ENCODE results near the gene FOXO3. TPM values are rescaled to one million over a fixed set of nuclear protein-coding genes. Genes with fewer than 3 reads are reported as not detected.

Gene FOXO3
- total RNA-seq, 4 donors from 2014 or later = 110 to 176 (median 139) TPM

DNA sequence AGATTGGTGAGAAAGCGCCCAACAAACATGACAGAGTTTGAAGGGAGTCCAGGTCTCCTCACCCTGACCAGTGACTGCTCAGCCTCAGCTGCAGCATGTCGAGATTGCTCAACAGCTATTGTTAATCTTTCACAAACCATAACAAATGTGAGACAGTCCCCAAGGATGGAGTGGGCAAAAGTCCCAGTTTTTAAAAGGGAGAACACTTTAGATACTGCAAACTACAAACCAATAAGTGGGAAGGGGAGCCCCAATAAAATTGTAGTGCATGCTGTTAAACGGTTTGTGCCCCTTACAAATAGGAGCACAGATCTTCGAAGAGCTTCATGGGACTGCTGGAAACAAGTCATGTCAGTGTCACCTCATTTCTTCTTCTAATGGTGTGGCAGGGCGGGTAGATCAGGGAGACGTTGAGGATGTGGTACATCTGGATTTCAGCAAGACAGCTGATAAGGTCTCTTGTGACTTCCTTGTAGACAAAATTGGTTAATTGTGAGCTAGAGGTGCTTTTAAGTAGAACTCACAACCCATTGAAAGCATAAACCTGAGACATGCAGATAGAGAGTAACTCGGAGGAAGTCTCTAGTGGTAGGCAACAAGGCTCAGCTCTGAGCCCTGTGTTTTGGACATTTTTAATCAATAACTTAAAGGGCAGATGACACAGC lies 153.5 kb downstream of the FOXO3 start:
- no peak for DNase-seq (ENCODE audit: low spot score in 2 of 2)
- H3K4me3 ChIP-seq (ENCODE audit: low read depth, poor library complexity, severe bottlenecking) = no peak overlapping the region
- WGBS, 2 donors = 40 to 62% methylated on average over 7 of the region's 7 CpGs

DNA sequence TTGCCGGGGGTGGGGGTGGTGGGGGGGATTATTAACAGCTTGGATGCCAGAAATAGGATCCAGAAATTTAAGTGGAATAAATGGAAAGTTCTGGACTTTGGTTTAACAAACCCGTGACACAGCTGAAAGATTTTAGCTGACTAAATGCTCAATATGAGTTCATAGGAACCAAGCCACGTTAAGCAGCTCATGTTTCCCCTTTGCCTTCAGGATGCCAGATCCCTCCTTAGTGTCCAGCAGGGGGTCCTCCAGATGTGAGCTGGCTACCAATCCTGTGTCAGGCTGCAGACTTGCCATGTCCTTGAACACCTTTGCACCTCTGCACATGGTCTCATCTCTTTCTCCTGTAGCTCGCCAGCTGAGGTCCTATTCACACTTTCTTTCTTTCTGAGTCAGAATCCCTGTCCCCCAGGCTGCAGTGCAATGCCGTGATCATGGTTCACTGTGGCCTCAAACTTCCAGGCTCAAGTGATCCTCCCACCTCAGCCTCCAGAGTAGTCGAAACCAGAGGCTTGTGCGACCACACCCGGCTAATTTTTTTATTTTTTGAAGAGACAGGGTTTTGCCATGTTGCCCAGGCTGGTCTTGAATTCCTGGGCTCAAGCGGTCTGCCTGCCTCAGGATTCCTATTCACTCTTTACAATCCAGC lies 154.2 kb downstream of the FOXO3 start:
- TF ChIP-seq, protein P1, sequence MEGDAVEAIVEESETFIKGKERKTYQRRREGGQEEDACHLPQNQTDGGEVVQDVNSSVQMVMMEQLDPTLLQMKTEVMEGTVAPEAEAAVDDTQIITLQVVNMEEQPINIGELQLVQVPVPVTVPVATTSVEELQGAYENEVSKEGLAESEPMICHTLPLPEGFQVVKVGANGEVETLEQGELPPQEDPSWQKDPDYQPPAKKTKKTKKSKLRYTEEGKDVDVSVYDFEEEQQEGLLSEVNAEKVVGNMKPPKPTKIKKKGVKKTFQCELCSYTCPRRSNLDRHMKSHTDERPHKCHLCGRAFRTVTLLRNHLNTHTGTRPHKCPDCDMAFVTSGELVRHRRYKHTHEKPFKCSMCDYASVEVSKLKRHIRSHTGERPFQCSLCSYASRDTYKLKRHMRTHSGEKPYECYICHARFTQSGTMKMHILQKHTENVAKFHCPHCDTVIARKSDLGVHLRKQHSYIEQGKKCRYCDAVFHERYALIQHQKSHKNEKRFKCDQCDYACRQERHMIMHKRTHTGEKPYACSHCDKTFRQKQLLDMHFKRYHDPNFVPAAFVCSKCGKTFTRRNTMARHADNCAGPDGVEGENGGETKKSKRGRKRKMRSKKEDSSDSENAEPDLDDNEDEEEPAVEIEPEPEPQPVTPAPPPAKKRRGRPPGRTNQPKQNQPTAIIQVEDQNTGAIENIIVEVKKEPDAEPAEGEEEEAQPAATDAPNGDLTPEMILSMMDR (IDR thresholded peaks at IDR 0.05) = no peak
- TF ChIP-seq POLR2A (IDR thresholded peaks at IDR 0.05) = no peak
- no peak overlapping the region for H3K4me3 ChIP-seq (ENCODE audit: low read depth, poor library complexity, severe bottlenecking)
- WGBS, 2 donors = 71 to 80% methylated on average over 9 of the region's 9 CpGs
- intact Hi-C loops (cut with DNase I; ENCODE audit: low total_unique reads) = no loop called here
- DNase-seq (ENCODE audit: low spot score in 2 of 2) = no peak

More for the DNA sequence above, 153.5 kb downstream of the FOXO3 start:
- intact Hi-C loops (cut with DNase I; ENCODE audit: low total_unique reads) = no loop called here
- TF ChIP-seq, protein P1 (IDR thresholded peaks at IDR 0.05) = no peak
- TF ChIP-seq POLR2A (IDR thresholded peaks at IDR 0.05) = no peak

DNA sequence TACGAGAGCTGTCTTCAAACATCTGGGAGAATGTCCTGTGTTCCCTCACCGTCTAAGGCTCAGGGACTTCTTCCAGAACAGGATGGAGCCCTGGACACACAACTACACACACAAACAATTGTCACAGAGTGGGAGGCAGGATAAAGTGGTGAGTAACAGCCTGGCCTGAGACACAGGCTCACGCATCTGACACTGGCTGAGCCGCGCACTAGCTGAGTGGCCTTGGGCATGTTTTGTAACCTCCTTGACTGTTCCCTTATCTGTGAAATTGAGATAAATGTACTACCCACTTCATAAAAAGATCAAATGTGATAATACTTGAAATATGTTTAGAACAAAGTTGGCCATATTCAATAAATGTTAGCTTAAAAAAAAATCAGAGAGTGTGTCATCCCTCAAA lies 155.1 kb downstream of the FOXO3 start:
- 76 to 91% methylated on average over 5 of the region's 5 CpGs for whole genome bisulfite sequencing, 2 donors
- intact Hi-C loops (cut with DNase I; ENCODE audit: low total_unique reads) = no loop called here
- DNase-seq (ENCODE audit: low spot score in 2 of 2) = no peak
- H3K4me3 ChIP-seq (ENCODE audit: low read depth, poor library complexity, severe bottlenecking) = no peak overlapping the region
- no peak for TF ChIP-seq POLR2A (IDR thresholded peaks at IDR 0.05)
- TF ChIP-seq, protein P1 (IDR thresholded peaks at IDR 0.05) = no peak

DNA sequence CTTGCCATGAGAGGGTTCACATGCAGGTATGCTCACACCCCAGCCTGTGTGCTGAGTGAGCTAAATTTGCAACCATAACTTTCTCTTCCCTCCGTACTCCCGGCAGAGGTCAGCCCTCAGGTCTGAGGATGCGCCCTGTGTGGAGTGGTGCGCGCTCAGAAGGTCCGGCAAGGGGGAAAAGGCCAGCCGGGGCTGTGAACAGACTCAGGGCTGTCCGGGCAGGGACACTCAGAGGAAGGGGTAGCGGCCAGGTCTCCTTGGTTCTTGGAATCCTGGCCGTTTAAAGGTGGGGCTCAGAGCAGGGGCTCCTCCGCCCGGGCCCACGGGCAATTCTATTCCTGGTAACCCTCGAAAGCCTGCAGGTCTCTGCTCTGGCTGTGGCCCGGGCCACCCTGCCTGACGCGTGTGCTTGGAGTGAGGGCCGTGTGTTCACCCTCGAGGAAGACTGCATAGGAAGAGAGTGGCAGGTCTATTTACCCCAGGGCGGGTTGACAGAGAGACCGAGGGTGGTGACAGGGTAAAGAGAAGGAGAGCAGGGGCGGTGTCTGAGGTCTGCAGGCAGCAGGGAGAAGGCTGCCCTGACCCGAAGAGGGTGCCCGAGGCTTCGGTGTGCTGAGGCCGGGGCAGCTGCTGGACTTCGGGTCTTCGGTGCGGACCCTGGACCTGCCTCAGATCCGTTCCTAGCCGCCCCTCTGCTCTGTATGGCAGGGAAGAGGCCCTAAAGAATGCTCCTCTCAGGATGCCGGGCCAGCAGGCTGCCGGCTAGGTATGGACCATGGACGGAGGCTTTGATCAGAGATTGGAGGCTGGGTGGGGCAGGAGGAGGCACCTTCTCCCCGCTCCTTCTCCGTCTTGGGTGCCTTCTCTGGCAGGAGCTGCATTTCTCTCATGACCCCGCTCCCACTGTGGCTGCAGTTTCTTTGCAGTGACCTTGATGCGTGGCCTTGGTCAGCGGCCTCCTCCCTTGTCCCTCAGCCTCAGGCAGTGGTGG lies 156.4 kb downstream of the FOXO3 start:
- no peak overlapping the region for H3K4me3 ChIP-seq (ENCODE audit: low read depth, poor library complexity, severe bottlenecking)
- TF ChIP-seq, protein P1 (IDR thresholded peaks at IDR 0.05) = no peak
- no peak for TF ChIP-seq POLR2A (IDR thresholded peaks at IDR 0.05)
- intact Hi-C loops (cut with DNase I; ENCODE audit: low total_unique reads) = no loop called here
- DNase-seq (ENCODE audit: low spot score in 2 of 2) = peak in 1 of 2 donors; percentile 59
- WGBS, 2 donors = 90 to 92% methylated on average over 37 to 39 of the region's 39 CpGs

DNA sequence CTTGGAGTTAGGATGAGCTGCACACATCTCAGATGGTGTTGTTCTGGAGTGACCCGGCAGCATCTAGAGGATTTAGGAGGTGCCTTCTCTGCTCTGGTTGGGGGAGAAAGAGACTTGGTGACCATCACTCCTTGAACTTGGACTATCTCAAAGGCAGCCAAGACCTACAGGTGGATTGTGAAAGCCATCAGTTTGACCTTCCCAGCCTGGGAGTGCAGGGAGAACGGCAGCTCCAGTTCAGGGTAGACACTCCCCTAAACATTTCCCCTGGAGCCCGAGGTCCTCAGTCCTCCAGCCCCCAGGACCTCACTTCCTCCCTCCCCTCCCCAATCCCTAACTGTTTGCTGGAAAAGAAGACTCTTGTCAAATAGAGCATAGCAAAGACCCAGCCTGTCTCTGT lies 158.8 kb downstream of the FOXO3 start:
- peak in 1 of 2 donors; percentile 61 for DNase-seq (ENCODE audit: low spot score in 2 of 2)
- TF ChIP-seq, protein P1 (IDR thresholded peaks at IDR 0.05) = no peak
- no peak for TF ChIP-seq POLR2A (IDR thresholded peaks at IDR 0.05)
- WGBS, 2 donors = 83 to 85% methylated on average over 3 of the region's 3 CpGs
- intact Hi-C loops (cut with DNase I; ENCODE audit: low total_unique reads) = no loop called here
- no peak overlapping the region for H3K4me3 ChIP-seq (ENCODE audit: low read depth, poor library complexity, severe bottlenecking)

Measured in lower leg skin (tissue), 4 donors.